A673 (cell line): ENCODE measurements around the gene LRP1. TPM values are rescaled to one million over a fixed set of nuclear protein-coding genes. Genes with fewer than 3 reads are reported as not detected.

Source experiments
- BruUV-seq: library from RNA; stranded (reverse); fragments of 400-500 nt; replicated peaks from 2 replicates; lab custom pipeline; 2021; lab: Mats Ljungman, UMichigan
- CTCF ChIA-PET: fragments of 300-600 bp; sonication (Branson Sonifier 250); formaldehyde crosslinking; loops from one replicate; lab custom pipeline; 2022; ENCODE audit warnings: antibody characterized with exemption; lab: Charles Lee
- POLR2A ChIA-PET: fragments of 300-600 bp; sonication (Branson Sonifier 250); formaldehyde crosslinking; loops from one replicate; lab custom pipeline; 2022; ENCODE audit warnings: antibody characterized with exemption; ENCODE audit not compliant: low non-redundant PET; lab: Charles Lee
- DNase-seq: peaks from one replicate; pipeline ENCODE4 v3.0.0-alpha.2; 2015; ENCODE audit warnings: low spot score
- H3K27ac ChIP-seq: fragments of 200-600 bp; sonication (generic); 2 replicates; pipeline ENCODE4 v1.5.1; 2016; ENCODE audit warnings: mixed run types, low read depth, mild to moderate bottlenecking, mixed read lengths, antibody characterized with exemption, low read length; ENCODE audit not compliant: poor library complexity, severe bottlenecking
- H3K27me3 ChIP-seq: fragments of 200-600 bp; sonication (generic); replicated peaks from 2 replicates; pipeline ENCODE4 v1.6.1; 2017; ENCODE audit warnings: mixed run types, low read depth, mild to moderate bottlenecking, mixed read lengths, antibody characterized with exemption, low read length; ENCODE audit not compliant: insufficient read depth, poor library complexity
- H3K36me3 ChIP-seq: fragments of 200-600 bp; sonication (generic); 2 replicates; pipeline ENCODE4 v1.6.1; 2016; ENCODE audit warnings: mixed run types, mild to moderate bottlenecking, mixed read lengths, antibody characterized with exemption, low read length; ENCODE audit not compliant: insufficient read depth, poor library complexity, severe bottlenecking
- H3K4me1 ChIP-seq: fragments of 200-600 bp; sonication (generic); 2 replicates; pipeline ENCODE4 v1.6.1; 2017; ENCODE audit warnings: mixed run types, mild to moderate bottlenecking, mixed read lengths, antibody characterized with exemption, low read length; ENCODE audit not compliant: insufficient read depth, poor library complexity, severe bottlenecking
- H3K4me3 ChIP-seq: fragments of 200-600 bp; sonication (generic); 2 replicates; pipeline ENCODE4 v1.5.1; 2016; ENCODE audit warnings: low read depth, mixed run types, mild to moderate bottlenecking, mixed read lengths, low read length; ENCODE audit not compliant: poor library complexity, severe bottlenecking
- H3K9me3 ChIP-seq: fragments of 200-600 bp; sonication (generic); 2 replicates; pipeline ENCODE4 v1.6.1; 2016; ENCODE audit warnings: mixed run types, low read depth, mild to moderate bottlenecking, mixed read lengths, antibody characterized with exemption, low read length; ENCODE audit not compliant: poor library complexity, severe bottlenecking
- EZH2 ChIP-seq: fragments of 200-600 bp; sonication (generic); IDR thresholded peaks from 2 replicates; pipeline ENCODE4 v1.6.1; 2017; ENCODE audit warnings: borderline replicate concordance, low read depth, mild to moderate bottlenecking, mixed read lengths, antibody characterized with exemption, low read length; ENCODE audit not compliant: poor library complexity, severe bottlenecking
- intact Hi-C: fragments of 100-400 bp; cut with micrococcal nuclease; formaldehyde crosslinking; loops from one replicate; pipeline ENCODE4 v1.10.0; 2022; ENCODE audit not compliant: unreplicated experiment
- total RNA-seq: library from RNA; stranded (reverse); gene quantifications from 2 replicates; pipeline ENCODE4 v1.2.3, GENCODE V29; 2021
- TF ChIP-seq, protein P1 (sequence below): fragments of 300-800, 200-600 bp; sonication (generic); conservative IDR thresholded peaks from 2 replicates; pipeline ENCODE4 v1.5.1; 2017; ENCODE audit warnings: low read depth, mild to moderate bottlenecking, antibody characterized with exemption, low read length, moderate library complexity, mixed read lengths

The LRP1 gene
- total RNA-seq, 1 experiment from 2014 or later = 31.0 TPM

DNA sequence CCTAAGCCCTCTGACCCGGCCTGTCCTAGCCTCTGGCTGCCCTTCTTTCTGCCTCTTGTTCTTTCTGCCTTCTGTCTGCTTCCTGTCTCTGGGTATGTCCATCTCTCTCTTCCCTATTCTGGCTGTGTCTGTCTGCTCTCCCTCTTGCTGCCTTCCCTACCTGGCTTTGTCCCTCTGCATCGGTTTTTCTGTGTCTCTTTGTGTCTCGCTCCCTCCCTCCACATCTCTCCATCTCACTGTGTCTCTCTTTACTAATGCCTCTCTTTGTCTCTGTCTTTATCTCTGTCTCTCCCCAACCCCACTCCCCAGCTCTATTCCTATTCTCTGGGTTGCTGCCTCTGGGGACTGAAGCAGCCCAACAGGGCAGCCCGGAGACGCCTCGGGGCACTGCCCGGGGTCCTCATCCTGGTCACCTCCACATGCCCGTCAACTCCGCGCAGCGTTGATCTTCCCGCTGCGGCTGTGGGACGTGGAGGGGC lies 111.3 kb downstream of the LRP1 start:
- H3K36me3 ChIP-seq = peaks cover 4% of the 10 kb centered on the region
- intact Hi-C loops = loop anchor here (1.0 to 5.0 kb wide), 2 partner anchors 26 to 112 kb away; partner anchors contain the start of gene LRP1
- ChIA-PET CTCF (interaction anchor here (1.0 to 3.7 kb wide), 5 partner anchors 9 to 129 kb away, joined by 3 to 27 read pairs (median 4); partner anchors contain the start of genes SHMT2 and STAT6), POLR2A (no interaction called here)
- peak overlapping the region; percentile 61 for H3K4me3 ChIP-seq
- DNase-seq = no peak
- no TSS peak for BruUV-seq
- H3K27me3 ChIP-seq = peaks cover 12% of the 10 kb centered on the region
- H3K27ac ChIP-seq = peak overlapping the region; percentile 74
- H3K4me1 ChIP-seq = peaks cover 46% of the 10 kb centered on the region
- H3K9me3 ChIP-seq = no peaks in the 10 kb centered on the region
- TF ChIP-seq EZH2 = no peak
- TF ChIP-seq, protein P1, sequence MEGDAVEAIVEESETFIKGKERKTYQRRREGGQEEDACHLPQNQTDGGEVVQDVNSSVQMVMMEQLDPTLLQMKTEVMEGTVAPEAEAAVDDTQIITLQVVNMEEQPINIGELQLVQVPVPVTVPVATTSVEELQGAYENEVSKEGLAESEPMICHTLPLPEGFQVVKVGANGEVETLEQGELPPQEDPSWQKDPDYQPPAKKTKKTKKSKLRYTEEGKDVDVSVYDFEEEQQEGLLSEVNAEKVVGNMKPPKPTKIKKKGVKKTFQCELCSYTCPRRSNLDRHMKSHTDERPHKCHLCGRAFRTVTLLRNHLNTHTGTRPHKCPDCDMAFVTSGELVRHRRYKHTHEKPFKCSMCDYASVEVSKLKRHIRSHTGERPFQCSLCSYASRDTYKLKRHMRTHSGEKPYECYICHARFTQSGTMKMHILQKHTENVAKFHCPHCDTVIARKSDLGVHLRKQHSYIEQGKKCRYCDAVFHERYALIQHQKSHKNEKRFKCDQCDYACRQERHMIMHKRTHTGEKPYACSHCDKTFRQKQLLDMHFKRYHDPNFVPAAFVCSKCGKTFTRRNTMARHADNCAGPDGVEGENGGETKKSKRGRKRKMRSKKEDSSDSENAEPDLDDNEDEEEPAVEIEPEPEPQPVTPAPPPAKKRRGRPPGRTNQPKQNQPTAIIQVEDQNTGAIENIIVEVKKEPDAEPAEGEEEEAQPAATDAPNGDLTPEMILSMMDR = no peak

DNA sequence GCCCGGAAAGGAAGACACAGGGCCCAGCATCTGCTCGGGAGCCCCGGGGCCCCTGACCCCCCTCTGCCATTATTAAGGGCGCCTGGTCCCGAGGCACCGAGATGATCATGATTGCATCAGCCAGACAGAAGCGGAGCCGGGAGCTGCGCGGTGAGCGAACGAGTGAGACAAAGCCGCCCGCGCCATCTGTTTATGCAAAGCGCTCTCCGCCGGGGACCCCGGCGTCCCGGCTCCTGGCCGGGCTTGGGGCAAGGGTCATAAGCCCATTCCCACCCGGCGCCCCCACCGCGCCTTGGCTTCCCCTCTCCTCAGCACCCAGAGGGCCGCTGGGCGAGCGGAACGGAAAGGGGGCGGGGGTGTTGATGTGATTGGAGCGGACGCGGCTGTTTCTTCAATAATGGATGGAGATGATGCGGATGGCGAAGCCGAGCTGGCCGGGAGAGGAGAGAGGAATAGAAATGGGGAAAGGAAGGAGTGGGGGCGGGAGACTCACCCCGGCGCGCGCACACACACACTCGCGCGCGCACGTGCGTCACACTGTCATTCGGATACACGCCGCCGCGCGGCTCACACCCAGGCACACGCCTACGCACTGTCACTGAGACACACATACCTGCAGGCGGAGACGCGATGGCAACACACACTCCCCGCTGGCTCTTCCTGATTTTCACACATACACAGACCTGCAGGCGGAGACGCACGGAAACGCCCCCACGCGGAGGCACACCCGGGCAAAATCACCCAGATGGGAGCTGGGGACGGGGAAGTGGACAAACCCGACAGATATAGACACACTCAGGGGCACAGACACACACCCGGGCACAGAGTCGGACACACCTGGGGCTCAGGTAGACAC lies 112.0 kb downstream of the LRP1 start:
- no TSS peak for BruUV-seq
- Histone ChIP-seq H3K27me3 (peaks cover 12% of the 10 kb centered on the region), H3K9me3 (no peaks in the 10 kb centered on the region), H3K4me3 (peak overlapping the region; percentile 61), H3K27ac (peak overlapping the region; percentile 74), H3K4me1 (peaks cover 44% of the 10 kb centered on the region), H3K36me3 (no peaks in the 10 kb centered on the region)
- ChIA-PET POLR2A (interaction anchor here (0.6 kb wide), 1 partner anchor 11 kb away, joined by 3 read pairs; the partner anchor contains the start of gene SHMT2), CTCF (interaction anchor here (0.7 to 3.7 kb wide), 5 partner anchors 9 to 116 kb away, joined by 3 to 27 read pairs (median 4); partner anchors contain the start of gene SHMT2)
- TF ChIP-seq, protein P1 = no peak
- no peak for TF ChIP-seq EZH2
- DNase-seq = peak; percentile 84
- intact Hi-C loops = loop anchor here (5.0 kb wide), 1 partner anchor 113 kb away; the partner anchor contains the start of gene LRP1

DNA sequence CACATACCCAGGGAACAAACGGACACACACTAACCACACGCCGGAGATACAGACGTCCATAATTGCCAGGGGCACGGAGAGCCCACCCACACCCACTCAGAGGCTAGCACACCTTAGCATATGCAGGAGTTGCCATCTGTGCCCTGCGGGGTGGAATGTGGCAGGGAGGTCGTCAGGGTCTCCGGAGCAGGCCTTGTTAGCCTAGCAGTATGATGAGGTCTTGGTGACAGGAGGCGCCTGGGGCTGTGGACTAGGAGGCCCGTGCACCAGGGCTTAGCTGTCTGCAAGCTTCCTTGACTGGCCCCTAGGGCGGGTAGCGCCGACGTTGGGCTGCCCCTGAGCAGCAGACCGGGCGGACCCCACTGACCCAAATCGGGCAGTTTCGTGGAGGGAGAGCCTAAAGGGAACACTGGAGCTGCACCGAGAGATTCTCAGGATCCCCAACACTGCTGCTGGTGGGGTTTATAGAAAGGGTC lies 112.7 kb downstream of the LRP1 start:
- CTCF ChIA-PET = interaction anchor here (0.9 to 3.7 kb wide), 2 partner anchors 11 to 23 kb away, joined by 4 to 27 read pairs; partner anchors contain the start of gene SHMT2
- POLR2A ChIA-PET = interaction anchor here (0.6 kb wide), 1 partner anchor 11 kb away, joined by 3 read pairs; the partner anchor contains the start of gene SHMT2
- Histone ChIP-seq H3K9me3 (no peaks in the 10 kb centered on the region), H3K27ac (no peak overlapping the region), H3K4me1 (peaks cover 44% of the 10 kb centered on the region), H3K27me3 (peaks cover 12% of the 10 kb centered on the region), H3K36me3 (no peaks in the 10 kb centered on the region), H3K4me3 (peak overlapping the region; percentile 61)
- no peak for TF ChIP-seq EZH2
- TF ChIP-seq, protein P1 = no peak
- intact Hi-C loops = loop anchor here (5.0 kb wide), 1 partner anchor 114 kb away; the partner anchor contains the start of gene LRP1
- no peak for DNase-seq
- BruUV-seq = no TSS peak
